Body of pancreas (tissue), 4 donors: ENCODE measurements around the gene IGHMBP2.

Experiments used
- CTCF ChIP-seq, 7 experiments: fragments of 450-650 bp in 4 of 7; fragments of 200-600 bp in 3 of 7; sonication (generic) in 3 of 7; IDR thresholded peaks; one replicate each; pipeline ENCODE4 v1.5.1; 2016 to 2019; ENCODE audit warnings: antibody characterized with exemption in 7 of 7
- POLR2A ChIP-seq, 3 donors: fragments of 450-650 bp; IDR thresholded peaks; one replicate each; pipeline ENCODE4 v1.6.1; 2016; ENCODE audit warnings: antibody characterized with exemption in 3 of 3, mild to moderate bottlenecking in 2 of 3

GRCh38 chr11:68979931-68980775, 76.5 kb downstream of the IGHMBP2 start:
- TF ChIP-seq POLR2A (IDR thresholded peaks at IDR 0.05) = no peak
- no peak for TF ChIP-seq CTCF (IDR thresholded peaks at IDR 0.05)
